Measurements from ENCODE around the gene EYA2.
"Not testable (repeated sequence)": the region's sequence is repeated elsewhere in the genome, so short reads cannot be mapped to it uniquely, and the experiment has no call there.

The EYA2 gene

DNA sequence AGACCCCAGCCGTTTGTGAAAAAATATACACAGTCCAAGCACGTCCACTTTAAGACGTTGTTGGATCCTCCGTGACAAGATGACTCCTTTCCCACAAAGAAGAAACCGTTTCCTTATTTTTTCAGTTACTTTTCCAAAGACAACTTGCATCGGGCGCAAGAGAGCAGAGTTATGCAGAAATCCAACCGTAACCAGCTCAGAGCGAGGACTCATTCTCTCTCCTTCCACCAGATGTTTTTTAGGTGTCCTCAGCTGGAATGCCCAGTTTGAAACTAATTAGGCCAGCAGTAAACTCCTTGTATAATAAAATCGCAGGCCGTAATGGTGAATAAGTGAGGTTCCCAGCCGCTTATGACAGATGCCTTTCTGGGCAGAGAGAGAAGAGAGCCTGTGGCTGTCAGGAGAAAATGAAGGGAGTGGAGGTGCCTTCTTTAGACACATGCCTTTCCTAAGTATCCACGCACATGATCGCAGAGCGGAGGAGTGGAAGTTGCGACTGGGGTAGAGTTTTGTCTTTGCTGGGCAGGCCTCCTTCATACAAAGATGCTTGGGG lies 2.8 kb downstream of the EYA2 start:
- no peak for DNase-seq

- no peak for DNase-seq
These were observed 3.8 kb downstream of the EYA2 start for GRCh38 chr20:46898423-46898822.

DNA sequence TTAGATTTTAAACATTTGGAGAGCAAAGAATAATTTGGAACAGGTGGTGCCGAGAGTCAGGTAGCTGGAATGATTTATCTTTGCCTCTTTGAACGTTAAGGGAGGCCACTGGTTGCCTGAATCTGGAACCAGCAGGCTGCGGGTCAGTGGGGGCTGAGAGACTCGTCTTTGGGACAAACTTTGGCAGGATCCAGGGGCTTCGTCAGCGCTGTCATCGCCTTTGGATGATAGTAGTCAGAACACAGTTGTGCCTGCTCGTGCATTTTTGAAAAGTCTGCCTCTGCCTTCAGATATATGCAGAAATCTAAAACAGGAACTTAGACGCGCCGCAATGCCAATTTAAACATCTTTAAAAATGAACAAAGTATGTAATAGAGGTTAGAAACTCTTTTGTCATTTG lies 5.0 kb downstream of the EYA2 start:
- no peak for DNase-seq

GRCh38 chr20:46900086-46900485 lies 5.4 kb downstream of the EYA2 start:
- DNase-seq, result no peak

- DNase-seq, result no peak
These were observed 6.2 kb downstream of the EYA2 start for GRCh38 chr20:46900826-46901225.

GRCh38 chr20:46901638-46902037 lies 7.0 kb downstream of the EYA2 start:
- DNase-seq, result no peak

DNA sequence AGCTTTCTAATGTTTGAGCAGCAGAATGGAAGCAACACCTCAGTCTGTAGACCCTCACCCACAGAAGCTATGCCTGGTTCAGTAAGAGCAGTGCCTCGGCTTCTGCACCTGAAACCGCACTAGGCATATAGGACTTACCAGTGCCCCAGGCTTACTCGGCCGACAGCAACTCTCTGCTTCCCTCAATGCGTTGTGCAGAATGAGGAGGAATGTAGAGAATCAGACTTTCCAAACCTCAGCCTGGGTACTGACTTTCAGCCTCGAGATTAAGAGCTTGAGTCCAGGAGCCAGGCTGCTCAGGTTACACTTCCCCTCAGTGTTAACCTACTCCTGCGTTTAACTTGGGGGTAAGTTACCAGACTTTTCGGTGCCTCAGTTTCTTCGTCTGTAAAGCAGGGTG lies 8.6 kb downstream of the EYA2 start:
- DNase-seq, result no peak

DNA sequence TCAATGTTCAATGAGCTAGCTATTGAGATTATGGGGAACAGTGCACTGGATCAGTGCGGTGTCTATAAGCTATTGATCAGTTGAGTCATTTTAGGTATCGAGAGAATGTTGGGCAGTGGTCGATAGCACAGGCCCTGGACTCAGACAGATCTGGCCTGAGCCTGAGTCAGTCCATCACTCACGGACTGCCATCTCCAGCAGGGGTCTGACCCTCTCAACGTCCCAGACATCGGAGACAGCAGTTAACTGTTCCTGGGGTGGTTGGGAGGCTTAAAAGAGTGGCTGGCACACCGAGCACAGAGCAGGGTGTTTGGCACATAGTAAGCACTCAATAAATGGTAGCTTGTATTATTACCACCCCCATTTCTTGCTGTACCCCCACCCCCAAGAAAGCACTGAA lies 9.3 kb downstream of the EYA2 start:
- DNase-seq, result no peak

GRCh38 chr20:46905364-46906125 lies 10.9 kb downstream of the EYA2 start:
- no peak for DNase-seq

DNA sequence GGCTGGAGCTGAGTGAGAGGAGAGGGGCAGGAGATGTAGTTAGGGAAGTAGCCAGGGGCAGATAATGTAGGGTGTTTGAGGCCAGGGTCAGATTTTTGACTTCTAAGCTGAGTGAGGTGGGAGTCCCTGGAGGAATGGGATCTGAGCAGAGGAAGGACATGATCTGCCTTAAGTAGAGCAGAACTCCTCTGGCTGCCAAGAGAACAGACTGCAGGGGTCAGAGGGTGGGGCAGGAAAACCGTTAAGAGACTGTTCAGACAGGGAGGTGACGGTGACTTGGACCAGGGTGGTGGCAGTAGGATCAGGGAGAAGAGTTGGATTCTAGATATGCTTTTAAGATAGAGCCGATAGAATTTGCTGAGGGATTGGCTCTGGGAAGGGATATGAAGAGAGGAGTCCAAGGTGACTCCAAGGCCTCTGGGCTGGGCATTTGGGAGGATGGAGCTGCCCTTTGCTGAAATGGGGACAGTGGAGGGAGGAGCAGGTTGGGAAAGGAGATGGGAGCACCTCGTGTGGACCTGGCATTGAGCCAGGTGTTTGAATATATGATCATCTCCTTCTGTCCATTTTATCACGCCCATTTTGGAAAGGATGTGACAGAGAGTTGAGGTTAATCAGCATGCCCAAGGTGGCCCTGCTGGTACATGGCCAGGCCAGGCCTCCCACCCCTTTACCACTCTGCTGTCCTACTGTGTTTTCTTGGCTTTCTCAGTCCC lies 18.8 kb downstream of the EYA2 start:
- DNase-seq, result no peak

DNA sequence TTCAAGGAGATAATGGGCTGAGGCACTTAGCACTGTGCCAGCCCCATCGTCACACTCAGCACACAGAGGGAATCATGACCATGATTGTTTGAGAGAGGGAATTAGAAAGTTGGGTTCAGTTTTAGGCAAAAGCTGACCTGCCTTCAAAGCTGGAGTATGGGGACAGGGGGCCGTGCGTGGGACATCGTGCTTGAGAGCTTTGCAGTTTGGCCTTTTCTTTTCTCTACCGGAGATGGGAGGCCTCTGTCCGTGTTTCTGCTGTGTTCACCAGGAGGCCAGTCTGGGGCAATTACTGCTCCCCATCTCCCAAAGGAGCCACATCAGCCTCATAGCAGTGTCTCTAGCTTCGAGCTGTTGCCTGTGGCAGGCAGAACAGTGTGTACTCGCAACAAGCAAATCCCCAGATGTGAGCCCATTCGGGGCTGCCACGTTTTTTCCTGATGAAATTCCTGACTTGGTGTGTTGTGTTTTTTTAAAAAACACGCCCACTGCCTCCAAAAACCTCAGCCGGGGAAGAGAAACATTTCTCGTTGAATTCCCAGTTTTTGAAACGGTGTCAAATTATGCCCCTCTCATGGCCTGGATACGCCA lies 20.2 kb downstream of the EYA2 start:
- no peak for DNase-seq

DNA sequence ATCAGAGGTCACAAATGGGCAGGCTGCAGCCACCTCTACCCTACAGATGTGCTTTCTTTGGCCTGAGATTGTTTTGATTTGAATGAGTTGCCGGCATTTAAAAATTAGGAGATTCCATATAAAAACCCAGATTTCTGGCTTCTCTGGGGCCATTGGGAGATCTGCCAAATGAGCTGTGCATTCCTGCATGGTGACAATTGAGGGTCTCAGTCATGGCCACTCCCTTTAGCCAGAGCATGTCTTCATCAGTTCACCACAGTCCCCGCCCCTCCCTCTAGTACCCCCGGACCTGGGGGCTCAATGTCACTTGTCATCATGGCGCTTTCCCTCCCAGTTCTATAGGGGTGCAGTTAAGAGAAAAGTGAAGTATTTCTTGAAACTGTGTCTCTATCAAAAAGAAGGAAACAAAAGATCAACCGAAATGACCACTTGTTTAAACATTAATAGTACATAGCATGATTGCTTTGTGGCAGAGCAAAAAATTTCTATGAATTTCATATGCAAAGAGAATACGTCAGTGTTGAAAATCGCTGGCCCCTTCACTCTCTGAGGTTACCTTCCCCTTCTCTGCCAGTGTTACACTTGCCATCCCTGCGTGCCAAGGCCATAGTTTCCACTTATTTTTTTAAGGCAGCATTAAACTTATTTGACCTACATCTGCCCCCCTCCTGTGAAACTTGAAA lies 21.1 kb downstream of the EYA2 start:
- no peak for DNase-seq

- no peak for DNase-seq
These were observed 21.6 kb downstream of the EYA2 start for GRCh38 chr20:46916258-46916603.

- DNase-seq, result no peak
These were observed 22.5 kb downstream of the EYA2 start for GRCh38 chr20:46917155-46917554.

DNA sequence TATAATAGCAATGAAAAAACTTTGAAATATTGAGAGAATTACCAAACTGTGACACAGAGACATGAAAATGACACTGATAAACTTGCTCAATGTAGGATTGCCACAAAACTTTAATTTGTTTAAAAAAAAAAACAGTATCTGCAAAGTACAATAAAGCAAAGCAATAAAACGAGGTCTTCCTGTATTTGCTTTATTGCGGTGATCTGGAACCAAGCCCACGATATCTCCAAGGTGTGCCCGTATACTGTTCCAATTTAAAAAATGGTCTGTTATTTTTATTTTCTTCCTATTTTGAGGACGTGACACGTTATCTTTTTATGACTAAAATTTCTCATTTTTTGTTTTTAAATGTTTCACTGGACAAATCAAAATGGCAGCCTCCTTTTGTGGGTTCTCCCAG lies 25.5 kb downstream of the EYA2 start:
- DNase-seq, result no peak

- not testable (repeated sequence) for DNase-seq
These were observed 28.2 kb downstream of the EYA2 start for GRCh38 chr20:46922841-46923240.

DNA sequence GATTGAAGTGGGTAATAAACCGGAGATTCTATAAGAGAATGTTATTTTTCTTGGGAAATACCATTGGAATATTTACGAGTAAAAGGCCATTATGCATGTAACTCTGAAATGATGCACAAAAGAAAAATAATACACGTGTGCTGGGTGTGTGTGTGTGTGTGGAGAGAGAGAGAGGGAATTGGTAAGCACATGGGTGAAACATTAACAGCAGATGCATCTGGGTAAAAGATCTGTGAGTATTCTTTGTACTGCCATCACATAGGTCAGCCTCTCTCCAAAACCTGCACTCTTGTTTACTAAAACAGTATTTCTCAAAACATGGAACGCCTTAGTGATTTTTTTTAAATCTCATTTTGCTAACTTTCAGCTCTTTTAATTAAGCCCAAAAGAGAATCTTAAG lies 28.9 kb downstream of the EYA2 start:
- no peak for DNase-seq

DNA sequence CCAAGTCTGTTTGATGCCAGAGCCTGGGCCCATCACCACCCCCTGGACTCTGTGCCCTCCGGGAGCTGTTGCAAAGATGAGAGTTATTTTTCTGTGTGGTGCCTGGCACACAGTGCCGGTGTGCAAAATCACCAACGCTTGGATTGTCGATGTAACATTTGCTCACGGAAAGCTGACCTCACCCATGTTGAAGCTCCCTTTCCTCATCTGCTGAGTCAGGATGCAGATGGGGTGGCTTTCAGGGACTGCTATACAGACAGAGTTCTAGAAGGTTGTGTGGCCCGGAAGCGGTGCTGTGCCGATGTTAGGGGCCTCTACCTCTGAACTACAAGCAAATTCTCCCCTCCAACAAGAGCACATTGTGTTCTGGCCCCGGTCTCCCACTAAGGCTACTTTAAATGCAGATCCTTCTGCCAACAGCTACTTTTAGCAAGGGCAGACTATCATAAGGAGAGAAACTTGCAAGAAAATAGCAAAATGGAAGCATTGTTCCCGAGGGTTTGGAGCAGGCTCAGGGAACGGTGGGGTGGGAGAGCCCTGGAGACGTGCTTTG lies 34.0 kb downstream of the EYA2 start:
- DNase-seq, result no peak

GRCh38 chr20:46929902-46930301 lies 35.3 kb downstream of the EYA2 start:
- no peak for DNase-seq

DNA sequence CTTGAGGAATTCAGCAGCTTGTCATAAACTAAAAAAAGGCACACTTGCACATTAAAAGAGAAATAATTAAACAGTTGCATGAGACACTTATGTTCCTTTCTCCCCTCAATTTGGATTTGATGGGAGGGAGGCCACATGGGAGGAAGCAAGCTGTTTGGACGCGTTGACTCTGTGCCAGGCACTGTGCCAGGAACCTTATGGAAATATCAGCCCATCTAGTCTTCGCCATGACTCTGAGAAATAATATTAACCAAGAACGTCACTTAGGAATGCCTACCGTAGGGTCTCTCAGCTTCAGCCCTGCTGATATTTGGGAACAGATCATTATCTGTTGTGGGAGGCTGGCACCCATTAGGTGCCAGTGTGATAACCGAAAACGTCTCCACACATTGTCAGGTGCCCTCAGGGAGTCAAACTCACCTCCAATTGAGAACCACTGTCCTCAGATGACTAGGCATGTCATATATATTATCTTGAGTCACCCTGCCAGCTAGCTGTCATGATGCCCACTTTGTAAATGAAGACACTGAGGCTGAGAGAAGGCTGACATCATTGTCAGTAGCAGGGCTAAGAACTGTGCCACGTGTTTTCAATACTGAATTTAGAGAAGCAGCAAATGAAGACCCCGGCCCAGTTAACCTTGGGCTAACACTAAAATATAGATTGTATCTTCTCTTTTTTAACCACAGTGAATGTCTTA lies 36.1 kb downstream of the EYA2 start:
- DNase-seq, result no peak

GRCh38 chr20:46931699-46932098 lies 37.1 kb downstream of the EYA2 start:
- DNase-seq, result no peak

DNA sequence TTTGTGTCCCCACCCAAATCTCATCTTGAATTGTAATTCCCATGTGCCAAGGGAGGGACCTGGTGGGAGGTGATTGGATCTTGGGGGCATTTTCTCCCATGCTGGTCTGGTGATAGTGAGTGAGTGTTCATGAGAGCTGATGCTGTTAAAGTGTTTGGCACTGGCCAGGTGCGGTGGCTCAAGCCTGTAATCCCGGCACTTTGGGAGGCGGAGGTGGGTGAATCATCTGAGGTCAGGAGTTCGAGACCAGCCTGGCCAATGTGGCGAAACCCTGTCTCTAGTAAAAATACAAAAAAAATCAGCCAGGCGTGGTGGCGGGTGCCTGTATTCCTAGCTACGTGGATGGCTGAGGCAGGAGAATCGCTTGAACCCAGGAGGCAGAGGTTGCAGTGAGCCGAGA lies 37.8 kb downstream of the EYA2 start:
- not testable (repeated sequence) for DNase-seq

GRCh38 chr20:46933150-46933549 lies 38.5 kb downstream of the EYA2 start:
- no peak for DNase-seq

Measured in activated CD4-positive, alpha-beta T cell treated with anti-CD3 and anti-CD28 coated beads for 1 hour (primary cell).